Measurements from ENCODE around the gene MYH7.
"Not testable (repeated sequence)": the region's sequence is repeated elsewhere in the genome, so short reads cannot be mapped to it uniquely, and the experiment has no call there.

Gene MYH7

DNA sequence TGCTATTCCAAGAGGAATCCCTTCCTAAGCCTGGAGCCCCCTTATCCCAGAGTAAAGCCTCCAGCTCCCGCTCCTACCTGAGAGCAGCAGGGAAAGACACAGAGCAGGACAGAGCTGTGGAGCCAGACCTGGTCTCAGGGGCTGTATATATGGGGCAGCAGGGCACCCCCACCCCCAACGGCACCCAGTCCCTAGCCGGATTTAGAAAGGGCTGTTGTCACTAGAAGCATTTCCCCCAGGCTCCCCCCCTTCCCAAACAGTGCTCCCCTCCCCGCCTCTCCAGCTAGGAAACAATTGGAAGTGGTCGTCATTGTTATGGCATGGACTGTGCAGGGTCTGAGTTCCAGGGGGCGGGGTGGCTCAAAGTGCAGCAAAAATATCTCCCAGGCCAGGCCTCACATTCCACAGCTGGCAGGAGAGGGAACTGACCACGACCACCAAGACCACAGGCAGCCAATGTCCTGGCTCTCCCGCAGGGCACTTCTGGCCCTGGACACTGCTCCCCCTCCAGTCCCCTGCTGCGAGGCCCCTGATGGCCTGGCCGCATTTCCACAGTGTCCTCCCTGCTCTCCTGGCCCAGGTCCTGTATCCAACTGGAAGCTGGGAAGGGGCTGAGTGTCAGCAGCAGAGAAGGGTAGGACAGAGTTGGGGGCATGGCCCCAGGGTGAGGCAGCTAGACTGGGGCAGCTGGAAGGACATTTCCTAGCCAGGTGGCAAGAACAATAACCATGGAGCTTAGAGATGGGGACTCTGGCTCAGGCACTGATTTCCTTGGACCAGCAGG lies at the start of gene MYH7:
TSS of gene MYH7 (minus strand) at position 118 of the 784 bp plus-strand sequence. CDS start 1,928 bp downstream, outside the sequence.
- no peak for DNase-seq

DNA sequence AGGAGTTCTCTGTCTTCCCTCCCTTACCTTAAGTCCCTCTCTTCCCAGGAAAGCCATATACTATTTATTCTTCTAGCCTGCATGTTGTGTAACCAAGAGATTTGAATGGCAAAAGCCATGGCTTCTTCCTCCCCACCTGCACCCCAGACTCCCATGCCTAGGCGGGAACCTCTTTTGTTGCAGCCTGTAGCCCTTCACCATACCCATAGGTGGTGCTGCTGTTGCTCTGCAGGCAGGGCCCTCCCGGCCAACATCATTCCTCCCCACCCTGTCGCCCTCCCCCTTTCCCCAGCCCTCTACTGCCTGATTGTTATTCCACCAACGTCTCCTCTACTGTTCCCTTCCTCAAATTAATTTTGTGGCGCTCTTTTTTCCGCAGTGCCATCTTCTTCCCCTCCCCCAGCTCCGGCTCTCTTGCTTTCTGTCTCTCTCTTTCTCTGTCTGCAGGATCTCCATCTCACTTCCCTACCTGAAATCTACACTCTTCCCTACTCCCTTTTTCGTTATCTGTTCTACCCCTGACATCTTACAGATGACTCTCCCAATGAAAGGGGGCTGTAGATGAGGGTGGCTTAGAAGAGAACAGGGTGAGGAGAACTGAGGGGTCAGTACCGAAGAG lies 47.9 kb upstream of the MYH7 start:
- no peak for DNase-seq

DNA sequence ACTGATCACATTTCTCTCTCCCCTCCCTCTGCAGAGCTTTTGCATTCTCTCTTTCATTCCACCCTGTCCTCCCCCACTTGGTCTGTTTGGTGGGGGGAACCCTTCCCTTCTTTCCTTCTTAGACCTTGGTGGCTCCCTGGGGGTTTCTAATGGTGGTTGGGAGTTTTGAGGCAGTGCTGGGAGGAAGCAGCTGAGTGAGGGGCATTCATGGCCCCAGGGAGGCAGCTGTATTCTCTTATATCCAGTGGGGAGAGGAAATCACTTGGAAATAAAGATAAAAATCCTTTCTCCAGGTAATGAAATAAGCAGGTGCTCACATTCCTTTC lies 47.3 kb upstream of the MYH7 start:
- DNase-seq: no peak

DNA sequence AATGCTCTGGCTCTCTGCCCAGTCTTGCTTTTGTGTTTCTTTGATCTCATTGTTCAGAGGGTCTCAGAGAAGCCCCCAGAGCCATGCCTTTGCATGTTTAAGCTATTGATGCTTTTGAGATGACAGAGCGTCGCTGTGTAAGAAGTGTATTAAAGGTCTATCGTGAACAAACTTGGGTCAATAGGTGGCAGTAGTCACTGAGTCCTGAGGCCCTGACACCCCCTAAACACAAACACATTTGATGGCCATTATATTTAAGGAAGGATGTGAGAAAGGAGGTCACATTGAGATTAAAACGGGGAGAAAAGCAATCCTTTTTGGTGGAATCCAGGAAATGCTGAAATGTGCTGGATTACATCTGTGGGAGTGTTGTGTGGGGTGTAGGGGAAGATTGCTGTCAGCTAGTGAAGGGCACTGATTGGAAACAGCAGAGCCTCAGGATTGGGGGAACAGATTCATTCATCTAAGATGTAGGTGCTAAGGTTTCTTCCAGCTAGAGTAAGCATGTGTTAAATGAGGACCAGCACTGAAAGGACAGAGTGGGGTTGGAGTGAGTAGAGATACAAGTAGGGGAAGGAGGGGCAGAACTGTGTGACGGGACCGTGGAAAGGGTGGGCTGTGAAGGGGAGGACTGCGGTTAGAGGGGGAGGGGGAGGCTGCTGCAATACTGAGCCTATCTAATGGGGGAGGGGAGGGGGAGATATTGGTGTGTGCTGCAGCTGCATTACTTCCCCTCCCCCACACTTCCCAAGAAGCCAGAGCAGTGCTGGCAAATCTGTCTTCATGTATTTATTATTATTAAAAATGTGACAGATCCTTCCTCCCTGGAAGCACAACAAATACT lies 46.7 kb upstream of the MYH7 start:
- DNase-seq: no peak

DNA sequence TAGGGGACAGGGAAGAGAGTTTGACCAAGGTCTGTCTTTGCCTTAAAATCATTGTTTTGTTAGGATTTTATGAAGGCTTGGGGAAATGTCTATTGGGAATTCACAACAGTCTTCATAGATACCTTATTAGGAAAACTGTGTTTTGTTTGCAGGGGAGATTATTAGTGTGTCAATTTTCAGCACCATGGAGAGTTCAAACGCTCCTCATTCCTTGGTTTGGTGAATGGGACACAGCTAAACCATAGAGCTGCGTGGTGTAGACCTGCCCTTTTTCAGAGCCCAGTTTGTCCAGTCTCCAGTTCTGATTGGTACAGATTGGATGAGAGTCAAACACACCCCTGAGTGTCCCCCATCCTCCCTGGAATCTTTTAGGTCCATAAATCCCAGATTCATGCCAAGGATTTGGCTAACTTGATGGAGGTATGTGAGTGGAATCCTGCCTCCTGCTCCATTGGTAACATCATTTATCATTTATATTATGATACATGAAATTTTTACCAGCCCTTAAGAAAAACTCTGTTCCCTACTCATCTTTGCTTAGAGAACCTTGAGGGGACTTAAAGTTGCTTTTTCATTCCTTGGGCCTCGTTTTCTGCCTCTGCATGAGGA lies 46.0 kb upstream of the MYH7 start:
- peak; percentile 34 for DNase-seq

DNA sequence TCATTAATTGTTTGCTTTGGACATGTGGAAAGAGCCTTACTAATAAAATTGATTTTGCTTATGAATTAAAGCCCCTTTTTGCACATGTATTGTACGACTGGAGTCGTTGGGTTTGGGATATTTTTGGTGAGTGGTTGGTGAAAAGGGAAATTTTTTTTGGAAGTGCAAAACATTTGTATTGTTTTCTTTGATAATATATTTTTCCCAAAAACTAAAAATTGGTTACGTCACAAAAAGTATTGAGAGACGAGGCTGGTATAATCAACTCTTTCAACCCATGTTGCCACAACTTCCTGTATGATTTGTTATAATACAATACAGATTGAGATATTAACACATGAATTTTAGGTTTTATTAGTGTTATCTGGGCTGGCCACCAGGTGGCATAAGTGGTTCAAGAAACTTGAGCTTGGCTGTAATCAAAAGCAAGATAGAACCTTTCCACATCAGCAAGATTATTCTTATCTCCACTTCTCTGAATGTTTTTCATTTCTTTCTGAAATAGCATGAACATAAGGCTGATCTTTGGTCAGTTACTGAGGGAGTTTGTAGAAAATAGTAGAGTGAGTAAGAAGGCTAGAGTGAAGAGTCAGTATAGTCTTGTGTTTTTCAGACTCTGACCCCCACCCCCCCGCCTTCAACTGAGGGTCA lies 42.8 kb upstream of the MYH7 start:
- DNase-seq: peak; percentile 56

DNA sequence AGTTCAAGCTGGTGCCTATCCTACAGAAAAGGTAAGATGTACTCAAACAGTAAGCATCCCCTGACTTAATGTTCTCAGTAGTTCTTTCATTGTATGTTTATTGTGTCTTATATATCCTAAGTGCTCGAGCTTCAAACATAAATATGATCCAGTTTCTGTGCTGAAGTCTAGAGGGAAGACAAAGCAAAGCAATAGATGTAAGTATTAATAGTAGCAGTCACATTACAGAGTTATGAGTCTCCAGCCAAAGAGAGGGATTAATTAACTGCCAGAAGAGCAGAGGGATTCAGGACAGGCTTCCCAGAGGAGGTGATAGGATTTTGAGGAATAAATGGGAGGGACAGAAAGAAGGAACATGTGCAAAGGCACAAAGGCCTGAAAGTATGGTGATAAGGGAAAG lies 35.5 kb upstream of the MYH7 start:
- DNase-seq: no peak

DNA sequence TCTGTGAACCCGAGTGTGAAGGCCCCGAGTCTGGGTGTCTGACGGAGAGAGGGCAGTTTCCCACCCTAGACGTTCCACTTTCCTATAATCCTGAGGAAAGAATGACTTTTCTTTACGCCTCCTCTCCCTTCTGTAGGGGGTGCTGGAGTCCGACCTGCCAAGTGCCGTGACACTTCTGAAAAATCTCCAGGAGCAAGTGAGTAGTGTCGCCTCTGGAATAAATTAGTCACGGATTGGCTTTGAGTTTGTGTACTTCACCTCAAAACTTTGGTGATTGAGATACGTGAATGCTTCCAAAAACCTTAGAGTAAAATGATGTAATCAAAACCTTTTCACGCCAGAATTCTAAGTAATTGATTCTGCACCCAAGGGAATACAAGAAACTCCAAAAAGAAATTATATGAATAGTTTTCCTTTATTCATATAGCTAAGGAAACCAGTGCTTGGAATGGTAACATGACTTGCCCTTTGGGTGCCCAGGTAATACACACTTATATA lies 34.5 kb upstream of the MYH7 start:
- no peak for DNase-seq

DNA sequence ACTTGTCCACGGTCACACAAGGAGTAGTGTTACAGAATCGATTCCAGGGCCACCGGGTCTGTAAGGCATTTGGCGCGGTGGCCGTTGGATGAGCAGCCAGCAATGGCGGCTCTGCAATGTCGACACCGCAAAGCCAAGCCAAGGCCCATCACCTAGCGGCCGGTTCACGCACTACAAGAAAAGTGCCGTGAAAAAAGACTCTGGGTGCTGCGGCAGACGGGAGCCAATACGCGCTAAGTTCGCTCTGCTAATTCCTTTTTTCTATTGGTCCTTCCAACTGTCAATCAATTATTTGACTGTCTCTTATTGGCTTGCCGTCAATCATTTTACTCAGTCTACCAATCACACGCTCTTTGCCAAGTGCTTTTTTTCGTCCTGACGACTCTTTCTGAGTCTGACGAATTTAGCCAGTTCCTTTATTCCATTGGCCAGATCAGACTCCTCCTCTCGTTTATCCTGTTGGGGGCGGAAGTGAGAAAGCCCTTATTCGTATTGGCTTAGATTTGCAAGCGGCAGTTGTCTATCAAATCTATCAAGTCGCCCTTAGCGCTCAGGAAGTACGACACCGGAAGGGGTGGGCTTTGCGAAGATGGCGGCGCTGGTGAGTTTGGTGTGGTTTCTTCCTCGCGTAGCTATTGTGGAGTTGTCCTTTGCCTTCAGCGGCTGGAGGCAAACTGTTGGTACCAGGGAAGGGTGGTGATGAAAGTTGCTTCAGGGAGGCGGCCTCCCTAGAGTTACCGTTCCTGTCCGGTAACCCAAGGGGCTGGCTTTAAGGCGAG lies 33.9 kb upstream of the MYH7 start, which contains the start of gene NGDN:
TSS of gene NGDN (plus strand) at position 577 of the 779 bp plus-strand sequence. CDS start at position 590, 13 bp downstream.
- peak; percentile 98 for DNase-seq

DNA sequence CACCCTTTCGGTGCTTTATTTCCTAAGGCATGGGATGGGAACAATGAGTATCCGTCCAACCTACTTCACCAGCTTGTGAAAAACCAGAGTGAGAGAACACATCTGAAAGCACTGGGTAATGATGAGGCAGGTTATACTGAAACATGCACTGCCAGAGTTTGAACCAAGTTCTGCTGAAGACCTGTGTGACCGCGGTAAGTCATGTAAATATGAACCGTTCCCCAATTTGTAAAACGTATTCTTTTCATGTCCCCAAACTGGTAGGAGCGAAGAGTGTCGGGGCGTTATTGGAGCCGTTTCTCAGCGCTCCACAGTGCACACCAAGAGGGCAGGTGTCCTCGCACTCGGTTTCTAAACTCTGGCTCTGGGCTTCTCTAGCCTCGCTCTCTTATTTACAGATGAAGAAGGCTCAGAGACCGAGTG lies 33.3 kb upstream of the MYH7 start:
- DNase-seq: no peak

DNA sequence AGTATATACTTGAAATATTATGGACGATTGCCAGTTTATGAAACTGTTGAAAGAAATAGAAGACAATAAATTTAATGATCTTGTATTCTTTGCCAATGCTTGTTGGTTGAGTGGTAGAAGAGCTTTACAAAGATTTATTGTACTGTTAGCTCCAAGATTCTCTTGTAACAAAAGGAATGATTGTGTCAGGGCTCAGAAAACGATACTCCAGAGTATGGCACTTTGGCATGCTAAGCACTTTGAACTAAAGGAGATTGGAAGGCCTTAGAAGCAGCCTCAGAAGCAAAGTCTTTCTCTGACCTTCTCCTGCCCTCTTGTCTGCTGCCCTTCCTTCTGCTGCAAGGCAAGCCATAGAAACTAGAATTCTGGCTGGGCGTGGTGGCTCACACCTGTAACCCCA lies 29.8 kb upstream of the MYH7 start:
- no peak for DNase-seq

DNA sequence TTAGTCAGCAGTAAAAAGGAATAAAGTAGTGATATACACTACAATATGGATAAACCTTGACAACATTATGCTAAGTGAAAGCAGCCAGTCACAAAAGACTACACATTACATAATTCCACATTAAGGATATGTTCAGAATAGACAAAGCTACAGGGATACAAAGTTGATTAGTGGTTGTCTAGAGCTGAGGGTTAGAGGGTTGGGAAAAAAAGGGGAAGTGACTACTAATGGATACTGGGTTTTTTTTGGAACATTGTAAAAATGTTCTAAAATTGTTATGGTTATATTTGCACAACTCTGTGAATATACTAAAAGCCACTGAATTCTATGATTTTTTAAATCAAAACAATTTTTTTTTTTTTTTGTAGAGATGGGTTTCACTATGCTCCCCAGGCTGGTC lies 29.2 kb upstream of the MYH7 start:
- DNase-seq: no peak

DNA sequence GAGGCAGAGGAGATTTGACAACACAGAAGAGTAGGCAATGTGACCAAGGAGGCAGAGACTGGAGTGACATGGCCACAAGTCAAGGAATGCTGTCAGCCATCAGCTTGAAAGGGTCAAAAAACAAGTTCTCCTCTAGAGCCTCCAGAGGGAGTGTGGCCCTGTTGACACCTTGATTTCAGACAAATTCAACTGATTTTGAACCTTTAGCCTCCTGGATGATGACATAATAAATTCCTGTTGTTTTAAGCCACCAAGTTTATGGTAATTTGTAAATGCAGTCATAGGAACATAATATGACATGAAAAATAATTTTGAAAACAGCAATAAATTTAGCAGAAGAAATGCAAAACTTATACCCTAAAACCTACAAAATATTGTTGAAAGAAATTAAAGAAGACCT lies 25.5 kb upstream of the MYH7 start:
- no peak for DNase-seq

DNA sequence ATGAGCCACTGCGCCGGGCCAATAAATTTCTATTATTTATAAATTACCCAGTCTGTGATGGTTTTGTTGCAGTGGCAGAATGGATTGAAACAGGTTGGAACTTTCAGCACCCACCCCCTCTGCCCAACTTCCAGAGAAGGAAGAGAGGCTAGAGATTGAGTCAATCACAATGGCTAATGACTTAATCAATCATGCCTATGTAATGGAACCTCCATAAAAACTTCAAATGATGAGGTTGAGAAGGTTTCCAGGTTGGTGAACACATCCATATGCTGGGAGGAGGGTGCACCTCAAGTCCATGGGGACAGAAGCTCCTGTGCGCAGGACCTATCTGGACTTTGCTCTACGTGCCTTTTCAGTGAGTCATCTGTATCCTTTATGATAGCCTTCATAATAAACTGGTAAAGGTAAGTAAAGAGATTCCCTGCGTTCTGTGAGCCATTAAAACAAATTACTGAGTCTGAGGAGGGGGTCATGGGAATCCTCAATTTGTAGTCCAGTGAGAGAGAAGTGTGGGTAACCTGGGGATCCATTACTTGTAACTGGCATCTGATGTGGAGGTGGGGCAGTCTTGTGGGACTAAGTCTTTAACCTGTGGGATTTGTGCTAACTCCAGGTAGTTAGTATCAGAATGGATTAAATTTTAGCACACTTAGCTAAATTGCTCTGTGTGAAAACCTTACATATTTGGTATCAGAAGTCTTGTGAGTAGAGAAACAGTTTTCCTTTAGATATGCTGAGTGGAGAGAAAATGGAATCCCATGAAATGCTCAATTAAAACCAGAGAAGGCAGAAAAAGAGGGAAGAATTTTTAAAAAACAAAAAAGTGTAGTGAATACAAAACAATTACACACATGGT lies 22.4 kb upstream of the MYH7 start:
- no peak for DNase-seq

DNA sequence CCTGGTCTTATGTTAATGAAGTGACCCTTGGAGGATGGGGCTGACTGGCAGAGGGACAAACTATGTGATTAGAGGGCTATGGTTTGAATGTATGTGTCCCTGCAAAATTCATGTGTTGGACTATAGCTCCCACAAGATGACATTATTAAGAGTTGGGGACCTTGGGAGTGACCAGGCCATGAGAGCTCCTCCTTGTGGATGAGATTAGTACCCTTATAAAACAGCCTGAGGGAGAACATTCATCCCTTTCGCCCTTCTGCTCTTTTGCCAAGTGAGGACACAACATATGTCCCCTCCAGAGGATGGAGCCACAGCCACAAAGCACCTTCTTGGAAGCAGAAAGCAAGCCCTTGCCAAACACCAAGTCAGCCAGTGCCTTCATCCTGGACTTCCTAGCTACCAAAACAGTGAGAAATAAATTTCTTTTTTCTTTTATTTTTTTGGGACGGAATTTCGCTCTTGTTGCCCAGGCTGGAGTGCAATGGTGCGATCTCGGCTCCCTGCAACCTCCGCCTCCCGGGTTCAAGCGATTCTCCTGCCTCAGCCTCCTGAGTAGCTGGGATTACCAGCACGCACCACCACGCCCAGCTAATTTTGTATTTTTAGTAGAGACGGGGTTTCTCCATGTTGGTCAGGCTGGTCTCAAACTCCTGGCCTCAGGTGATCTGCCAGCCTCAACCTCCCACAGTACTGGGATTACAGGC lies 21.6 kb upstream of the MYH7 start:
- DNase-seq: not testable (repeated sequence)

DNA sequence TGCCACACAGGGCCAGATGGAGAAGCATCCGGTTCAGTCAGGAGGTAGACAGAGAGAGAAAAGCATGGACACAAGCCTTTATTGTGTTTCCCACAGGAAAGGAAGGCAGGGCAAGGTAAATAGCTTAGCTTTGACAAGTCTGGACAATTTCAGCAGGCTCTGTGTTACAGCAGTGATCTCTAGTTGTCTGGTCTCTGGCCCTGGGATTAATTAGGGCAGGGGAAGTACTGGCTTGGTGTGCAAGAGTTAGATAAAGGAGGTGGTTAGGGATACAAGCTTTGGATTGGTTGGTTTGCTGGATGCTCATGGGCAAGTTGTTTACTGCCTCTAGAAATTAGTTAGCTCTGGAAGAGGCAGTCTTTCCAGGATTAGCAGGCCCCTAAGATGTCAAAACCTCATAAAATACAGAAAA lies 19.0 kb upstream of the MYH7 start:
- no peak for DNase-seq

DNA sequence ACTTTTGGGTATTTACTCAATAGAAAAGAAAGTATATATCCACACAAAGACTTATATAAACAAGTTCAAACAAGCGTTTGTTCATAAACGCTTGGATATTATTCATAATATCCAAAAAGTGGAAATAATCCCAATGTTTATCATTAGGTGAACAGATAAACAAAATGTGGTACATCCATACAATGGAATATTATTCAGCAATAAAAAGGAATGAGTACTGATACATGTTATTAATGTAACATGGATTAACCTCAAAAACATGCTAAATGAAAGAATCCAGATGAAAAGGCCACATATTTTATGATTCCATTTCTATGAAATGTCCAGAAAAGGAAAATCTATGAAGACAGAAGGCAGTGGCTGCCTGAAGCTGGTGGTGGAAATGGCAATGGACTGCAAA lies 16.8 kb upstream of the MYH7 start:
- DNase-seq: no peak

DNA sequence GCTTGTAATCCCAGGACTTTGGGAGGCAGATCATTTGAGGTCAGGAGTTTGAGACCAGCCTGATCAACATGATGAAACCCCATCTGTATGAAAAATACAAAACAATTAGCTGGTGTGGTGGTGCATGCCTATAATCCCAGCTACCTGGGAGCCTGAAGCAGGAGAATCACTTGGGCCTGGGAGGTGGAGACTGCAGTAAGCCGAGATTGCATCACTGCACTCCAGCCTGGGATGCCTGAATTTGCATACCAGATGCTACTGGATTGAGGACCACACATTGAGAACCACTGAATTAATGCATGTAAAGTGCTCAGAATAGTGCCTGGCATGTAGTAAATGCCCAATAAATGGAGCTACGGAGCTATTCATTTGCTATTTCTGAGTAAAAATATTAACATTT lies 14.9 kb upstream of the MYH7 start:
- DNase-seq: no peak

DNA sequence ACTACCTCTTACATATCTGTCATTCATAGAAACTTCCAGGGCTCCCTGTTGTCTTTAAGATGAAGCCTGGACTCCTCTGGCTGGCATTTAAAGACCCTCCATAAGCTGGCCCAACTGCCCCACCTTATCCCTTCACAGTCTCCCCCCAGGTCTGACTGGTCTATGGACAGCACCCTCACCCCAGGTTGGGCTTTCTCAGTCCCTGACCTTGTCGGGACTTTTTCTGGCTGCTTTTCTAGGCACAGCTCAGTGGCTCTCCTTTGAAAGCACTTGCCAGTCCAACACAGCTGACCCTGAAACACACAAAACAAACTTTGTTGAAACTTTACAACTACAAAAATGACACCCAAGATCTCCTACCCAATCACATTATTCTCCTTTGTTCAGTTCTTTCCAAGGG lies 13.9 kb upstream of the MYH7 start:
- no peak for DNase-seq

Data from NCI-H1048 (cell line).